Measurements from ENCODE around the gene HSPA9.
"Not testable (repeated sequence)": the region's sequence is repeated elsewhere in the genome, so short reads cannot be mapped to it uniquely, and the experiment has no call there.

Gene HSPA9

DNA sequence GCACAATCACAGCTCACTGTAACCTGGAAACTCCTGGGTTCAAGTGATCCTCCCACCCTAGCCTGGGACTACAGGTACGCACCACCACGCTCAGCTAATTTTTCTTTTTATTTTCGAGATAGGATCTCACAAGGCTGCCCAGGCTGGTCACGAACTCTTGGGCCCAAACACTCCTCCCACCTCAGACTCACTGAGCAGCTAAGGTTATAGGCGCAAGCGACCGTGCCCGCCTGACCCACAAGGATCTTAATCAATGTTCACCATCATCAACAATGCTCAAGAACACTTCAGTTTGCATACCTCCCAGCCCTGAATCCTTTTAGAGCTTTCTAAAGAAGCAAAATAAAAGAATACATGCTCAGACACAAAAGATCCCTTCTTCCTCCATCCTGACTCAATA lies 45.4 kb downstream of the HSPA9 start:
- no peak for DNase-seq (ENCODE audit: low spot score)

DNA sequence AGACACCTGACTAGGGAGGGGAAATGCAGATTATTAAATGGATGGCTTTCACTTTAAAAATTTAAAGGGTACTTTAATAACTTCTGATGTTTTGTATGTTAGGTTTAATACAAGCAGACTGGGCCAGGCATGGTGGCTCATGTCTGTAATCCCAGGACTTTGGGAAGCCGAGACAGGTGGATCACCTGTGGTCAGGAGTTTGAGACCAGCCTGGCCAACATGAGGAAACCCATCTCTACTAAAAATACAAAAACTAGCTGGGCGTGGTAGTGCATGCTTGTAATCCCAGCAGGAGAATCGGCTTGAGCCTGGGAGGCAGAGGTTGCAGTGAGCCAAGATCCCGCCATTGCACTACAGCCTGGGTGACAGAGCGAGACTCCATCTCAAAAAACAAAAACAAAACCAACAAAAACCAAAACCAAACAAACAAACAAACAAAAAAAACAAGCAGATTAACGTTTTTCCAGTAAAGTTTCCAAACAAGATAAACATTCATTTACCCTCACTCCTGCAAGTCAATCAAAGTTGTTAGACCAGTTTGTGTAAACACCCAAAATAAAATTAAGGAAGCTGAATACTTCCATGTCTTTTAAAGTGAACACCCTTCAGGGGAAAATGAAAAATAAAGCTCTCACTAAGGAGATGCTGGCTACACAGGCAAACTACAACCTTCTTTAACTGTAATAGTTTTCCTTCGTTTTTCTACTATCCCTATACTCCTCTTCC lies 46.3 kb downstream of the HSPA9 start:
- DNase-seq (ENCODE audit: low spot score): no peak

DNA sequence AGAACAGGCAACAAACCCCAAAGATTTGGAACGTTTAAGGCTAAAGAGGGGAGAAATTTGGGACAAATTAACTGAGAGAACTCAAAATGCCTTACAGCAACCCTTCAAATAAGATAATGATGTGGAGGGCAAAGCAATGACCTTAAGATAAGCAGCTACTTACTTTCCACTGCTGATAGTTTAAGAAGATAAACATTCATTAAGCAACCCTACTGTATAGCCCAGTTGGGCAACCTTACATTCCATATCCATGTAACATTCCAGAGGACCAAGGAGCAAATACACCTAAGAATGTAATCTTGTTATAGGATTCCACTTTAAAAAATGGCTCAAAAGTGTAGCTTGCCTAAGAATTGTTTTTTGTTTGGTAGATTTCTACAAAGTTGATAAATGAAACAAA lies 47.0 kb downstream of the HSPA9 start:
- no peak for DNase-seq (ENCODE audit: low spot score)

DNA sequence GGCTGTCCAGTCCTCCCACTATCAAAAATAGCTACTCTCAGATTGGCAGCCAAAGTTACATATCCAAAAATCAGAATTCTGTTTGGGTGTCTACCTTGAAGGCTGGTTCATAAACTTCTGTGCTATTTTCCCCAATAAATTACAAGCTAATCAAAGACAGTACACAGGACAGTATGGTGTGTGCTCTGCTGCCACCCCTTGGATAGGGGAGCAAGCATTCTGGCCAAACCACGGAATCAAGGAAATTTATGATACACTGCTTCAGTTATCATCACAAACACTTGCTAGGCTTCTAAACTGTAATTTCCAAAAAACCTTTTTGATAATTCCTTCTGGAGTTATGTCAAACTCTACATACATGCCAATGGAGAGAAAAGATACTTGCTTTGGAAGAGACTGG lies 48.0 kb downstream of the HSPA9 start:
- DNase-seq (ENCODE audit: low spot score): no peak

DNA sequence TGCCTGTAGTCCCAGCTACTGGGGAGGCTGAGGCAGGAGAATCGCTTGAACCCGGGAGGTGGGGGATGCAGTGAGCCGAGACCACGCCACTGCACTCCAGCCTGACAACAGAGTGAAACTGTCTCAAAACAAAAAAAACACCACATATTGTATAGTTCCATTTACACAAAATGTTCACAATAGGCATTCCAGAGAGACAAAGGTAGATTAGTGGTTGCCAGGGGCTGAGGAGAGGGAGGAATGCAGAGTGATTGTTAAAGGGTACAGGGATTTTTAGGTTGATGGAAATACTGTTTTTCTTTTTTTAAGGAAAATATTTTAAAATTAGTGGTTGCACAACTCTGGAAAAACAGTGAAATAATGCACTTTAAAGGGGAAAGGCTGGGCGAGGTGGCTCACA lies 51.8 kb downstream of the HSPA9 start:
- no peak for DNase-seq (ENCODE audit: low spot score)

DNA sequence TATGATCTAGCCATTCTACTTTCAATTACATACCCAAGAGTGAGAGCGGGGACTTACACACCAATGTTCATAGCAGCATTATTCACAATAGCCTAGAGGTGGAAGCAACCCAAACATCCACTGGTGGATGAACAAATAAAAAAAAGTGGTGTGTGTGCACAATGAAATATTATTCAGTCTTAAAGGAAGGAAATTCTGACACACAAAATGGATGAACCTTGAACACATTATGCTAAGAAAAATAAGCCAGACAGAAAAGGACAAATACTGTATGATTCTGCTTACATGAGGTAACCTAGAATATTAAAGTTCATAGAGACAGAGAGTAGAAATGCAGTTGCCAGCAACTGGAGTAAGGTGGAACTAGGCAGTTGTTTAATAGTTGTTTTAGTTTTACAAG lies 54.2 kb downstream of the HSPA9 start:
- DNase-seq (ENCODE audit: low spot score): no peak

DNA sequence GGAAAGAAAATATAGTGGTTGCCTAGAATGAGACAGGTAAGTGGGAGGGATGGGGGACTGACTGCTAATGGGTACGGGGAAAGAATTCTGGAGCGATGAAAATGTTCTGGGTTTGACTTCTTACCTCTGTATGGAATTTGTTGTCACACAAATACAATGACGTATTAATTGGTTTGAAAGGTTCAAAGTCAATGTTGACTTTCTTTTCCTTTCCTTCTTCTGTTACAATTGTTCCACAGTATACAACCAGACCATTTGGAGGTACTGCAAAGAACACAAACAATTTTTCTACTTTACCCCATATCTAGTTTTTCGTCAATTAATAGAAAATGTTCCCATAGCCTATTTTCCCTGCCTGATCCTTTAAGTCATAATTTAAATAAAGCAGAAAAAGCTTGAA lies 57.8 kb downstream of the HSPA9 start:
- DNase-seq (ENCODE audit: low spot score): no peak

DNA sequence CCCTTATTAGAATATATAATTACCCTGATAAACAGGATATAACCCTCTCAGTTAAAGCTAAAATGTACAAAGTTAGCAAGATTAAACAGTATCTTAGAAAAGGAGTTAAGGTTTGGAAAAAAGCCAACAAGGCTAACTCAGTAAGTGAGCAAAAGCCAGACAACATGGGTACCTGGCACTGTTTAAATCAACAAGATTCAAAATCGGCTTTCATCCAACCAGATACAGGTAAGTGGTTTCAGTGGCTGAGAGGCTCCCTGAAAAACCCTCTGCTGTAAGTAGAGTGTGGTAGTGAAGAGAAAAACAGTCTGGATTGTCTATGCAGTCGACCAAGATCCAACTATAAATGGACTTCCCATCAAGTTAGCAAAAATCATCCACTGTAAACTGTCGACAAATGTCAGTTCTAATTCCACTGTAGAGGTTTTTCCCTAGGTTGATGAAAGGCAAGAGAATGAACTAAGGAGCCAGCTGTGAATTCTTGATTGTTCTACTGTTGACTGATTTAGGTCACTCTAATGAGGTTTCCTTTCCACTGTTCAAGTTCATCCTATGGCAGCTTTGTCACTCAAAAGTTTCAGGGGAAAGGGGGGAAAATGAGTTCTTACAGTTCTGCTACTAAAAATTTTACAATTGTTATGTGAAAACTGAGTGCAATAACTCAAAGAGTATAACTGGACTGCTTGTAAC lies 59.5 kb downstream of the HSPA9 start:
- no peak for DNase-seq (ENCODE audit: low spot score)

DNA sequence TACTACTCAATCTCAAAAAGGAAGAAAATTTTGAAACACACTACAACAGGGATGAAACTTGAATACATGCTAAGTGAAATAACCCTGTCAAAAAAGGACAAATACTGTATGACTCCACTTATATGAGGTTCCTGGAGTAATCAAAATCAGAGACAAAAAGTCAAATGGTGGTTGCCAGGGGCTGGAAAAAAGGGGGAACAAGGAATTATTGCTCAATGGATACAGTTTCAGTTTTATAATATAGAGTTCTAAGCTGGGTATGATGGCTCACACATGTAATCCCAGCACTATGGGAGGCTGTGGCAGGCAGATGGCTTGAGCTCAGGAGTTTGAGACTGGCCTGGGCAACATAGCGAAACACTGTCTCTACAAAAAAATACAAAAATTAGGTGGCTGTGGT lies 61.2 kb downstream of the HSPA9 start:
- no peak for DNase-seq (ENCODE audit: low spot score)

DNA sequence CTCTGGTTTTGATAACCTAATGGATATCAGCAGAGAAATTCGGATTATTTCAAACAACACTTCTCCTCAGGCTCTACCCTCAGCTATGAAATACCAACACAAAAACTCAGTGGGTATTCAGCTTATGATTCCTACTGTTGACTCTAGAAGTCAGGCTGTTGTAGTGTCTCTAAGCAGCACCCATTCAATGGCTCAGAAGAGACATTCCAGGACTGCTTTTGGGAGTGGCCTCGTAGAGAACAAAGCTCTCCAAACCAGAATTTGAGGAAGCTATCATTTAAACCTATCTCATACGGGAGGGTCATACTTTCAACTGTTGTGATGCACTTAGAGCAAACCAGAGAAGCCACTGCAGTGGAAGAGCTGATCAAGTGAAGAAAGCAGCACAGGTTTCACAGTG lies 66.2 kb downstream of the HSPA9 start:
- no peak for DNase-seq (ENCODE audit: low spot score)

DNA sequence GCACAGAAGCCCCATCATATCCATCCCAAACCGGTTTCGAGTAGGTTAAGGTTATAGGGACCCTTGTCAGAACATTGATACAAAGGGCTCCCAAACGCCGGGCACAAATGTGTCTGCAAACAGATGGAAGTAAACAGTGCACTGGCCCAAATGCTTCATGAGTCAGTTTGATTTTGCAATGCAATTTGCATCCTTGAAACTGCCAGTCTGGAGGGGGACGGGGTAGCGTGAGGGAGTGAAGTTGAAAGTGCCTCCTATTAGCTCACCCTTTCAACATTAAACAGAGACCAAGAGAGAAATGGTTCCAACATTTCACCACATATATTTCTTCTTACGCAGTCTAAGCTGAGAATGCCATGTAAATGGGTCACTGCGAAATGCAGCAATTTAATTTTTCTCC lies 67.7 kb downstream of the HSPA9 start:
- DNase-seq (ENCODE audit: low spot score): not testable (repeated sequence)

DNA sequence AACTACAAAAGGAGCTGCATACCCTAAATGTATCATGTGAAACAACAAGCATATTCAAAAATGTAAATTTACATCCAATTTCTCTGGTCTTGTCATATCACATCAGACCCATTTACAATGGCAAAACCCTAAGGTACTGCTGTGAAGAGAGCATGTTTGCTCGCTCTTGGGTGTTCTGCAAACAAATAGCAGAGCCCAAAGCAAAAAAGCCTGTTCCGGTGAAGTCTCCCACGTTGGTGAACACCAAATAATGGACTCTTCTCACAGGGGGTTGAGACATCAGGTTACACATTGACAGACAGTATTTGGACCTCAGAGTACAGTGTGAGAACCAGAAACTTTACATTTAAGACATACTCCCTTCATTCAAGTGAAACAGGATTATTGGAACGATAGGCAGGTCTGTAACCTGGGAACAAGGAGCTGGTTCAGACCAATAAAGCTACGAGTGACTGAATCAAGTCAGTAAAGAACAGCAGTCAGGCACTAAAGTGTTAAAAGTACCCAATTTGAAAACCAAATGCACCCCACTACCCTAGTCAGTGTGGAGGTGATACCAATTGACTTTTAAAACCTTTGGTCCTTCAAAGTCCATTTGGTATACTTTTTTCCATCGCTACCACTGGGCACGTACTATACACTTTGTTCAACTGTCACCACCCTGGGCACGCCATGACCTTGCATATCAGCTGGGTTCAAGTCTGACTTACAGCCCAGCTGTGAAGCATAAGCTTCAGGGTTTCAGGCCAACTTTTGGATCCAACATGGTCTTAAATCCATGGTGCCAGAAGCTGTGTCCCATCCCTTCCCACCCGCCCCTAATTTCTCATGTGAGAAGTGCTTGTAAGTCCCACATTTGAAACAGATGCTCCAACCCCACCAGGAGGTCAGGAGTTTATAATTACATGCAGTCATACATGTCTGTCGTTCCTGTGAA lies 68.6 kb downstream of the HSPA9 start:
- DNase-seq (ENCODE audit: low spot score): no peak

DNA sequence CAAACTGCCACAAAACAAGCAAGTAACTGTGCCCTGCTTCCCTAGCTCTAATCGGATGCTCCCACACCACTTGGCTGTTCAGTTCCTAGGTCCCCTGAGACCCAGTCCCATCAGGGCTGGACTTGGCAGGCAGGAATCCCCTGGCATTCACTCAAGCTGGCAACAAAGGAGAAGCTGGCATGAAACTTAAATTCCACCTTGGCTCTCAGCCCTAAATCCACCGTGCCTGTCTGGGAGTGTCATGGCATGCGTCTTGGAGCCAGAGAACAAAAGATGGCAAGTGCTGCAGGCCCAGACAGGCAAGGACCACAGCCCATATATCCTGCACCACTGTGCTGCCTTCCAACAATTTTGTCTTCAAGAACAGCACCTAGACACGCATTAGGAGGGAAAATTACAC lies 70.4 kb downstream of the HSPA9 start:
- DNase-seq (ENCODE audit: low spot score): no peak
